Measurements from ENCODE around the gene PLB1.

DNA sequence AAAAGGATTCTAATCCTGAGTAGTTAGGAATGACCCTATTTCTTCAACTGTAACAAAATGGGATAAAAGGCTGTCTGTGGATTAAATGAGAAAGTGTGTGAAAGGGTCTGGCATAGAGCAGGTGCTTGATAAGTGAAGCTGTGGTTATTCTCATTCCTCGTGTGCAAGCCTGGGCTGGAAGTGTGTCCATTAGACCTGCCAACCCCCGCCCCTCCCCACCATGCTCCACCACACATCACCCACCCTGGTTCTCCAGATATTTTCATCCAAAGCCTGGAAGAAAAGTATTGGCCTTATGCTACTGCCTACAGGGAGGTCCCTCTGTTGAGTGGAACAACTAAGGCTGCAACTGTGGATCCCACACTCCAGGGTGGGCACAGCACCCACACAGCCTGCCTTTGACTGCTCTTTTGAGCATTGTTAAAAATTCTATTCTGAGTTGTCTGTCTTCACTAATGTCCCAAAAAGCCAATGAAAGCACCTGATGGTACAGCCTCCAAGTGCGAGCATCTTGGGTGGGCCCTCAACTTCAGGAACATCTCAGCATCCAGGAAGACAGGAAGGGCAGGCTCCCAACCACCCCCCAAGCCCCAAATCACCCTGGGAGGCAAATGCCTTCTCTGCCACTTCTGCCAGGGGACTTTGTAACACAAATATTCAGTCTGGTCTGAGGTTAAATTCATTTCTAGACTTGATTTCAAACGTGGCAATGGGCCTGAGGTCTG, 153.0 kb downstream of the PLB1 start:
- TF ChIP-seq, protein P1, sequence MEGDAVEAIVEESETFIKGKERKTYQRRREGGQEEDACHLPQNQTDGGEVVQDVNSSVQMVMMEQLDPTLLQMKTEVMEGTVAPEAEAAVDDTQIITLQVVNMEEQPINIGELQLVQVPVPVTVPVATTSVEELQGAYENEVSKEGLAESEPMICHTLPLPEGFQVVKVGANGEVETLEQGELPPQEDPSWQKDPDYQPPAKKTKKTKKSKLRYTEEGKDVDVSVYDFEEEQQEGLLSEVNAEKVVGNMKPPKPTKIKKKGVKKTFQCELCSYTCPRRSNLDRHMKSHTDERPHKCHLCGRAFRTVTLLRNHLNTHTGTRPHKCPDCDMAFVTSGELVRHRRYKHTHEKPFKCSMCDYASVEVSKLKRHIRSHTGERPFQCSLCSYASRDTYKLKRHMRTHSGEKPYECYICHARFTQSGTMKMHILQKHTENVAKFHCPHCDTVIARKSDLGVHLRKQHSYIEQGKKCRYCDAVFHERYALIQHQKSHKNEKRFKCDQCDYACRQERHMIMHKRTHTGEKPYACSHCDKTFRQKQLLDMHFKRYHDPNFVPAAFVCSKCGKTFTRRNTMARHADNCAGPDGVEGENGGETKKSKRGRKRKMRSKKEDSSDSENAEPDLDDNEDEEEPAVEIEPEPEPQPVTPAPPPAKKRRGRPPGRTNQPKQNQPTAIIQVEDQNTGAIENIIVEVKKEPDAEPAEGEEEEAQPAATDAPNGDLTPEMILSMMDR (IDR thresholded peaks at IDR 0.05), result no peak
- TF ChIP-seq POLR2AphosphoS5 (IDR thresholded peaks at IDR 0.05) (no peak), POLR2A (IDR thresholded peaks at IDR 0.05) (no peak), EP300 (IDR thresholded peaks at IDR 0.05) (no peak)
